HepG2 (cell line): ENCODE measurements around the gene ROM1. TPM values are rescaled to one million over a fixed set of nuclear protein-coding genes. Genes with fewer than 3 reads are reported as not detected.

Experiments
- AKAP8 ChIP-seq: sonication (generic); formaldehyde crosslinking; IDR thresholded peaks from 2 replicates; pipeline ENCODE4 v1.5.1; 2020; ENCODE audit warnings: mild to moderate bottlenecking, missing genetic modification reagents
- GRHL1 ChIP-seq: sonication (generic); formaldehyde crosslinking; conservative IDR thresholded peaks from 2 replicates; pipeline ENCODE4 v1.8.0; 2022; ENCODE audit warnings: missing genetic modification reagents
- HMGXB4 ChIP-seq, 2 experiments: sonication (generic) in 1 of 2; formaldehyde crosslinking in 1 of 2; IDR thresholded peaks; 2 replicates each; pipeline versions ENCODE4 v1.4.0 to v1.6.1; 2018 to 2020; ENCODE audit warnings: missing genetic modification reagents in 2 of 2, borderline replicate concordance in 1 of 2, low read depth in 1 of 2, mild to moderate bottlenecking in 1 of 2, missing biosample characterization in 1 of 2
- HNF4G ChIP-seq, 2 experiments: sonication (generic) in 1 of 2; formaldehyde crosslinking in 1 of 2; IDR thresholded peaks; 2 replicates each; pipeline versions ENCODE4 v1.4.0 to v1.6.1; 2011 to 2020; ENCODE audit warnings: borderline replicate concordance in 2 of 2, low read depth in 2 of 2, mild to moderate bottlenecking in 2 of 2, low read length in 1 of 2, missing genetic modification reagents in 1 of 2, moderate library complexity in 1 of 2
- PAWR ChIP-seq: sonication (generic); formaldehyde crosslinking; IDR thresholded peaks from 2 replicates; pipeline ENCODE4 v1.4.0; 2020; ENCODE audit warnings: missing genetic modification reagents, mild to moderate bottlenecking, borderline replicate concordance
- RELA ChIP-seq: sonication (generic); formaldehyde crosslinking; IDR thresholded peaks from 2 replicates; pipeline ENCODE4 v1.4.0; 2020; ENCODE audit warnings: missing genetic modification reagents
- RFXAP ChIP-seq: sonication (generic); formaldehyde crosslinking; IDR thresholded peaks from 2 replicates; pipeline ENCODE4 v1.4.0; 2020; ENCODE audit warnings: missing genetic modification reagents, borderline replicate concordance
- TBP ChIP-seq: sonication (generic); formaldehyde crosslinking; IDR thresholded peaks from 2 replicates; pipeline ENCODE4 v1.5.0; 2020; ENCODE audit warnings: missing genetic modification reagents
- ZFP36L2 ChIP-seq: sonication (generic); formaldehyde crosslinking; IDR thresholded peaks from 2 replicates; pipeline ENCODE4 v1.4.0; 2020; ENCODE audit warnings: missing genetic modification reagents
- ZFP37 ChIP-seq: sonication (generic); formaldehyde crosslinking; IDR thresholded peaks from 2 replicates; pipeline ENCODE4 v1.4.0; 2020; ENCODE audit warnings: missing genetic modification reagents, borderline replicate concordance
- ZGPAT ChIP-seq: IDR thresholded peaks from 2 replicates; pipeline ENCODE4 v1.6.1; 2016; ENCODE audit warnings: mild to moderate bottlenecking
- ZNF143 ChIP-seq: sonication (generic); formaldehyde crosslinking; IDR thresholded peaks from 2 replicates; pipeline ENCODE4 v1.4.0; 2020; ENCODE audit warnings: missing genetic modification reagents
- ZNF281 ChIP-seq: sonication (generic); formaldehyde crosslinking; IDR thresholded peaks from 2 replicates; pipeline ENCODE4 v1.4.0; 2020; ENCODE audit warnings: missing genetic modification reagents, borderline replicate concordance
- ZNF382 ChIP-seq: sonication (generic); formaldehyde crosslinking; IDR thresholded peaks from 2 replicates; pipeline ENCODE4 v1.5.0; 2020; ENCODE audit warnings: missing genetic modification reagents, mild to moderate bottlenecking, borderline replicate concordance
- ZNF383 ChIP-seq: sonication (generic); formaldehyde crosslinking; IDR thresholded peaks from 2 replicates; pipeline ENCODE4 v1.4.0; 2020; ENCODE audit warnings: missing genetic modification reagents, mild to moderate bottlenecking, borderline replicate concordance
- ZNF510 ChIP-seq: sonication (generic); formaldehyde crosslinking; IDR thresholded peaks from 2 replicates; pipeline ENCODE4 v1.4.0; 2020; ENCODE audit warnings: low read depth, mild to moderate bottlenecking, missing genetic modification reagents
- ZNF530 ChIP-seq: sonication (generic); formaldehyde crosslinking; IDR thresholded peaks from 2 replicates; pipeline ENCODE4 v1.5.0; 2020; ENCODE audit warnings: low read depth, mild to moderate bottlenecking, missing genetic modification reagents
- ZNF547 ChIP-seq: sonication (generic); formaldehyde crosslinking; IDR thresholded peaks from 2 replicates; pipeline ENCODE4 v1.5.1; 2020; ENCODE audit warnings: mild to moderate bottlenecking, missing genetic modification reagents
- ZNF580 ChIP-seq: IDR thresholded peaks from 2 replicates; pipeline ENCODE4 v1.6.1; 2016; ENCODE audit warnings: low read depth, borderline replicate concordance
- ZNF724P ChIP-seq: sonication (generic); formaldehyde crosslinking; IDR thresholded peaks from 2 replicates; pipeline ENCODE4 v1.8.0; 2022; ENCODE audit warnings: missing genetic modification reagents, borderline replicate concordance
- polyA plus RNA-seq, 8 experiments: library from polyadenylated mRNA; depleted of rRNA in 3 of 8; stranded (reverse) in 7 of 8; unstranded in 1 of 8; fragments of >200 nt; fragmentation: Illumina TruSeq in 4 of 8; extraction: Trizol in 4 of 8; gene quantifications; 2 replicates each; pipeline versions ENCODE4 v1.2.1 to v1.2.3, GENCODE V29; 2011 to 2016; ENCODE audit warnings: low read depth in 4 of 8, missing spikeins in 1 of 8, mixed read lengths in 1 of 8; ENCODE audit not compliant: insufficient read depth in 1 of 8
- total RNA-seq, 5 experiments: library from RNA; depleted of rRNA; stranded (reverse); fragments of >200 nt; fragmentation: Illumina TruSeq; extraction: Trizol; gene quantifications; 2 replicates each; pipeline ENCODE4 v1.2.3, GENCODE V29; 2016; ENCODE audit warnings: low read depth in 1 of 5

The ROM1 gene
- total and polyA plus RNA-seq, 2 of the 13 experiments (the other 11 are each of a cell fraction or from before 2014, with no cell fraction given), result 1.2 to 2.4 TPM

GRCh38 chr11:62611705-62612365 lies 1.2 kb upstream of the ROM1 start (continued):
- no peak for TF ChIP-seq ZNF281
- TF ChIP-seq ZNF143 (CRISPR knock-in tag), result no peak
- TF ChIP-seq ZNF580, result no peak
- TF ChIP-seq RFXAP (CRISPR knock-in tag), result no peak
- no peak for TF ChIP-seq ZNF530 (CRISPR knock-in tag)
- 0 out of 2 replicates have a peak, but pooled peaks have one; percentile 65 for TF ChIP-seq ZNF383 (CRISPR knock-in tag)
- TF ChIP-seq GRHL1, result no peak
- TF ChIP-seq HNF4G (IDR thresholded peaks at IDR 0.05; ENCODE audit: borderline replicate concordance, low read depth, low read length), result no peak
- no peak for TF ChIP-seq HNF4G (CRISPR knock-in tag; IDR thresholded peaks at IDR 0.05; ENCODE audit: borderline replicate concordance, low read depth)
- no peak for TF ChIP-seq ZNF724P (CRISPR knock-in tag)
- no peak for TF ChIP-seq ZFP36L2
- 0 out of 2 replicates have a peak, but pooled peaks have one; percentile 27 for TF ChIP-seq AKAP8
- 0 out of 2 replicates have a peak, but pooled peaks have one; percentile 41 for TF ChIP-seq ZNF510
- no peak for TF ChIP-seq ZNF547 (CRISPR knock-in tag)
- TF ChIP-seq ZGPAT (CRISPR knock-in tag), result no peak
- no peak for TF ChIP-seq RELA (CRISPR knock-in tag)
- TF ChIP-seq TBP, result no peak
- no peak for TF ChIP-seq ZFP37 (CRISPR knock-in tag)
- no peak for TF ChIP-seq PAWR (CRISPR knock-in tag)
- TF ChIP-seq HMGXB4 (CRISPR knock-in tag; IDR thresholded peaks at IDR 0.05; ENCODE audit: borderline replicate concordance in 1 of 2, low read depth in 1 of 2), result peak in 1 of 2 experiments; percentile 40; a peak in 1 of 4 replicates
- TF ChIP-seq ZNF382 (CRISPR knock-in tag), result no peak
